Endodermal cell (in vitro differentiated cells): Measurements from ENCODE around the gene FAS. TPM values are rescaled to one million over a fixed set of nuclear protein-coding genes. Genes with fewer than 3 reads are reported as not detected.

Experiments used
- DNase-seq: peaks from one replicate; pipeline ENCODE4 v3.0.0-alpha.2; 2017
- H3K27ac ChIP-seq: 2 replicates; pipeline ENCODE4 v1.5.1; 2013; ENCODE audit warnings: mild to moderate bottlenecking, low read depth, low read length, moderate library complexity
- H3K27me3 ChIP-seq: 2 replicates; pipeline ENCODE4 v1.6.1; 2013; ENCODE audit warnings: mild to moderate bottlenecking, low read length, moderate library complexity; ENCODE audit not compliant: insufficient read depth, control insufficient read depth, poor library complexity, severe bottlenecking
- H3K36me3 ChIP-seq: 2 replicates; pipeline ENCODE4 v1.7.0; 2013; ENCODE audit warnings: mild to moderate bottlenecking, low read length, moderate library complexity; ENCODE audit not compliant: control insufficient read depth, insufficient read depth
- H3K4me1 ChIP-seq: one replicate; pipeline ENCODE4 v1.7.0; 2013; ENCODE audit warnings: low read length; ENCODE audit not compliant: control insufficient read depth, insufficient read depth
- H3K4me3 ChIP-seq: 2 replicates; pipeline ENCODE4 v1.5.1; 2013; ENCODE audit warnings: mild to moderate bottlenecking, low read length, moderate library complexity
- H3K9ac ChIP-seq: 2 replicates; pipeline ENCODE4 v1.6.1; 2013; ENCODE audit warnings: mild to moderate bottlenecking, low read length, moderate library complexity; ENCODE audit not compliant: poor library complexity, severe bottlenecking; ENCODE audit errors: extremely low read depth
- H3K9me3 ChIP-seq: 2 replicates; pipeline ENCODE4 v1.6.1; 2013; ENCODE audit warnings: mild to moderate bottlenecking, low read length, moderate library complexity; ENCODE audit not compliant: control insufficient read depth
- H3K27ac Mint-ChIP-seq: 2 replicates; pipeline ENCODE4 v1.8.0; 2020; ENCODE audit warnings: mixed read lengths
- H3K27me3 Mint-ChIP-seq: 2 replicates; pipeline ENCODE4 v1.8.0; 2021; ENCODE audit warnings: mild to moderate bottlenecking, mixed read lengths; ENCODE audit not compliant: insufficient read depth
- H3K36me3 Mint-ChIP-seq: 2 replicates; pipeline ENCODE4 v1.8.0; 2020; ENCODE audit warnings: low read depth, mixed read lengths
- H3K4me1 Mint-ChIP-seq: 2 replicates; pipeline ENCODE4 v1.8.0; 2020; ENCODE audit warnings: mixed read lengths
- H3K4me3 Mint-ChIP-seq: 2 replicates; pipeline ENCODE4 v1.8.0; 2020; ENCODE audit warnings: mild to moderate bottlenecking, moderate library complexity, mixed read lengths
- H3K9me3 Mint-ChIP-seq: 2 replicates; pipeline ENCODE4 v1.8.0; 2020; ENCODE audit warnings: mild to moderate bottlenecking, mixed read lengths
- CTCF ChIP-seq: fragments of 200-600 bp; sonication (generic); conservative IDR thresholded peaks from 2 replicates; pipeline ENCODE4 v1.5.0; 2021; ENCODE audit warnings: antibody characterized with exemption, mild to moderate bottlenecking
- WGBS, 2 experiments: methylation state at CpG; one replicate each; pipeline versions ENCODE4 v1.1.5 to v1.1.7; 2013; ENCODE audit warnings: missing lambda C conversion rate in 2 of 2, mixed read lengths in 1 of 2; ENCODE audit not compliant: insufficient coverage in 1 of 2, insufficient read length in 1 of 2; 5-methylcytosine and 5-hydroxymethylcytosine counted together
- total RNA-seq, 2 donors: library from RNA; stranded (reverse); fragmentation: NEBNext Ultra II Directional in 1 of 2; extraction: Animal tissue kit (Norgen Biotek cat#: 25700) in 1 of 2; gene quantifications; 2 replicates in 1 of 2; 3 replicates in 1 of 2; pipeline ENCODE4 v1.2.1, GENCODE V29; 2021

FAS gene
- total RNA-seq, 2 donors from 2014 or later, result 0.95 TPM; not detected in 1

DNA sequence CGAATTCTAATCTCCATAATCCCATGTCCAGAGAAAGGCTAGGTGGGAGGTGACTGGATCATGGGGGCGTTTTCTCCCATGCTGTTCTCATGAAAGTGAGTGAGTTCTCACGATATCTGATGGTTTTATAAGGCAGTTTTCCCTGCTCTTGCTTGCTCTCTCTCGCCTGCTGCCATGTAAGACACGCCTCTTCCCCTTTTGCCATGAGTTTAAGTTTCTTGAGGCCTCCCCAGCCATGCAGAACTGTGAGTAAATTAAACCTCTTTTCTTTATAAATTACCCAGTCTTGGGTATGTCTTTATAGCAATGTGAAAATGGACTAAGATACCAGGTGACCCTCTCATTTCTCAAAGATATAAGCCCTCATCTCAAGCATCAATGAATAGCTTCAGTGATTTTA, 36.9 kb upstream of the FAS start:
- Histone ChIP-seq H3K9ac (no peak overlapping the region), H3K27me3 (no peaks in the 10 kb centered on the region), H3K27ac (no peak overlapping the region), H3K4me1 (no peaks in the 10 kb centered on the region), H3K4me3 (no peak overlapping the region), H3K36me3 (no peaks in the 10 kb centered on the region), H3K9me3 (no peaks in the 10 kb centered on the region)
- no peak for DNase-seq
- H3K4me3 Mint-ChIP-seq, result no peak overlapping the region
- H3K27me3 Mint-ChIP-seq, result no peaks in the 10 kb centered on the region
- no peaks in the 10 kb centered on the region for H3K36me3 Mint-ChIP-seq
- H3K27ac Mint-ChIP-seq, result no peak overlapping the region
- H3K9me3 Mint-ChIP-seq, result no peaks in the 10 kb centered on the region
- no peak for TF ChIP-seq CTCF
- no peaks in the 10 kb centered on the region for H3K4me1 Mint-ChIP-seq
- 84 to 94% methylated on average over 4 to 5 of the region's 5 CpGs for WGBS, 2 experiments

DNA sequence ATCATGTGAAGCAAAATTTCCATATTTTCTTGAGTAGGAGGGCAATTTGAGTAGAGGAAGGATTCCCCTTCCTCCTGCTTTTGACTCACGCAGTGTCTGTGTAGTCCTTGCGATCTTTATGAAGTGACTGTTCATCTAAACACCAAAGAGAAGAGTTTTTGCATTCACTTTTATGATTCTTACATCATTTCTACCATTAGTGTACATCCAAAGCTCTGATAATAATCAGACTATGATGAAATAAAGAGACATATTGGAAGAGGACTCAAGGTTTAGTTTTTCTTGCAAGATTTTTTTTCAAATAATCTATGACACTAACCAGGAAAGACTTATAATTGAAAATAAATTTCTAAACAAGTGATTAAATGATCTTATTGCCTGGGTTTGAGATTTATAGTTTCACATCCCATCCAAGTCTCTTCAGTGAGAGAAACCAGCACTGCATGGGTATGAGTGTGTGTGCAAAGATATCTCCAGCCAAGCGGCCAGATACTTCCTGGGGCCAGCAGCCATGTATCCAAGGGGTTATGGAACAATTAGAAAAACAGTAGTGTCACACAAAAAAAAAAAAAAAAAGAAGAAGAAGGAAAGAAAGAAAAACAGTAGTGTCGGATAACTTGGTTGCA, 36.0 kb upstream of the FAS start:
- WGBS, 2 experiments, result 100% methylated on average over 3 of the region's 4 CpGs; no CpG with 5 or more reads in 1 of the 2 experiments
- TF ChIP-seq CTCF, result no peak

DNA sequence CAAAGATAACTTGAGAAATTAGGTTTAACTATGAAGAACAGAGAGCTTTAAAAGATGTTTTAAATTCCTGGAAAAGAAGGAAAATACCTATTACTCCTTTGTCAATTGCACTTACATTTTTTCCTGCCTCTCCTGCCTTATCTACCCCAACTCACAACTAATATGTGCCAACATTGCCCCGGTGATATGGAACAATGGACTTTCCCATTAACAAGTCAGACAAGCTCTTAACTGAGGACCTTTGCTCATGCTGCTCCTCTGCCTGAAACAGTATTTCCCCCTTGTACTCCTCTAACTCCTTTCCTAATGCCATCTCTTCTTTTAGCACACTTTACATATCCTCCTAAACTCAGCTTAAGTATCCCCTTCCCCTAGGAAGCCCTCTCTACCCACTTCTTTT, 33.2 kb upstream of the FAS start:
- Mint-ChIP-seq H3K4me1 (peaks cover 10% of the 10 kb centered on the region), H3K36me3 (no peaks in the 10 kb centered on the region), H3K9me3 (no peaks in the 10 kb centered on the region), H3K27me3 (no peaks in the 10 kb centered on the region), H3K27ac (no peak overlapping the region), H3K4me3 (no peak overlapping the region)
- peaks cover 7% of the 10 kb centered on the region for H3K4me1 ChIP-seq
- no peak overlapping the region for H3K4me3 ChIP-seq
- H3K27me3 ChIP-seq, result no peaks in the 10 kb centered on the region
- no peak overlapping the region for H3K27ac ChIP-seq
- 92 to 100% methylated on average over 1 of the region's 1 CpG for WGBS, 2 experiments
- no peak for TF ChIP-seq CTCF
- H3K9me3 ChIP-seq, result no peaks in the 10 kb centered on the region
- H3K9ac ChIP-seq, result no peak overlapping the region
- H3K36me3 ChIP-seq, result no peaks in the 10 kb centered on the region
- DNase-seq, result no peak

More for the DNA sequence above, 36.0 kb upstream of the FAS start:
- no peak for DNase-seq
- Histone ChIP-seq H3K27ac (no peak overlapping the region), H3K9me3 (no peaks in the 10 kb centered on the region), H3K27me3 (no peaks in the 10 kb centered on the region), H3K9ac (no peak overlapping the region), H3K36me3 (no peaks in the 10 kb centered on the region), H3K4me3 (no peak overlapping the region), H3K4me1 (no peaks in the 10 kb centered on the region)
- H3K27ac Mint-ChIP-seq, result no peak overlapping the region
- no peak overlapping the region for H3K4me3 Mint-ChIP-seq
- H3K9me3 Mint-ChIP-seq, result no peaks in the 10 kb centered on the region
- no peaks in the 10 kb centered on the region for H3K27me3 Mint-ChIP-seq
- H3K36me3 Mint-ChIP-seq, result no peaks in the 10 kb centered on the region
- no peaks in the 10 kb centered on the region for H3K4me1 Mint-ChIP-seq
